Measurements from ENCODE around the gene RNF214.

DNA sequence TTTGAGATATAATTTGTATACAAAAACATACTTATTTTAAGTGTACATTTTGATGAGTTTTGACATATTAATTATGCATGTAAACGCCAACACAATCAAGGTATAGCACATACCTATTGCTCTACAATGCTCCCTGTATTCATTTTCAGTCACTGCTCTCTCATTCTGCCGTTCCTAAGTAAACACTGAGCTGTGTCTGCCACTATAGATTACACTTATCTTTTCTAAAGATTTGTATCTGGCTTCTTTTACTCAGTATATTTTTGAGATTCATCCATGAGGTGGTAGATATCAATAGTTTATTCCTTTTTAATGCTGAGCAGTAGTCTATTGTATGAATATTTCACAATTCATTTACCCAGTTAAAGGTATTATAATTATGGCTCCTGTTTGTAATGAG is 33.3 kb downstream of the RNF214 start:
- TF ChIP-seq POLR2A (IDR thresholded peaks at IDR 0.05; ENCODE audit: low read depth, low read length), result no peak
- TF ChIP-seq TAF1 (IDR thresholded peaks at IDR 0.05; ENCODE audit: low read depth, low read length), result no peak
